ENCODE data around the gene RHD. TPM values are rescaled to one million over a fixed set of nuclear protein-coding genes. Genes with fewer than 3 reads are reported as not detected.

Gene RHD
- total RNA-seq: under 0.01 TPM in 1 of 2 replicates, not detected in the other

DNA sequence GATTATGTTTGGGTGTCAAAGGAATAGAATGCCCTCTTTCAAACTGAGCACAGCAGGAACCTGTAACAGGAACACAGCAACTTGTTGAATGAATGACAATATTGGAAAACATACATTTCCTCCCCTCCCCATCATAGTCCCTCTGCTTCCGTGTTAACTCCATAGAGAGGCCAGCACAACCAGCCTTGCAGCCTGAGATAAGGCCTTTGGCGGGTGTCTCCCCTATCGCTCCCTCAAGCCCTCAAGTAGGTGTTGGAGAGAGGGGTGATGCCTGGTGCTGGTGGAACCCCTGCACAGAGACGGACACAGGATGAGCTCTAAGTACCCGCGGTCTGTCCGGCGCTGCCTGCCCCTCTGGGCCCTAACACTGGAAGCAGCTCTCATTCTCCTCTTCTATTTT, at the start of gene RHD:
TSS of gene RHD (plus strand) at position 272 of the 400 bp plus-strand sequence. CDS start at position 311, 39 bp downstream.

GRCh38 chr1:25232027-25232865, 40.1 kb upstream of the RHD start, which contains the start of gene SYF2:
TSS of gene SYF2 (minus strand) at chr1:25232502. CDS start at chr1:25232467, 35 bp downstream.

DNA sequence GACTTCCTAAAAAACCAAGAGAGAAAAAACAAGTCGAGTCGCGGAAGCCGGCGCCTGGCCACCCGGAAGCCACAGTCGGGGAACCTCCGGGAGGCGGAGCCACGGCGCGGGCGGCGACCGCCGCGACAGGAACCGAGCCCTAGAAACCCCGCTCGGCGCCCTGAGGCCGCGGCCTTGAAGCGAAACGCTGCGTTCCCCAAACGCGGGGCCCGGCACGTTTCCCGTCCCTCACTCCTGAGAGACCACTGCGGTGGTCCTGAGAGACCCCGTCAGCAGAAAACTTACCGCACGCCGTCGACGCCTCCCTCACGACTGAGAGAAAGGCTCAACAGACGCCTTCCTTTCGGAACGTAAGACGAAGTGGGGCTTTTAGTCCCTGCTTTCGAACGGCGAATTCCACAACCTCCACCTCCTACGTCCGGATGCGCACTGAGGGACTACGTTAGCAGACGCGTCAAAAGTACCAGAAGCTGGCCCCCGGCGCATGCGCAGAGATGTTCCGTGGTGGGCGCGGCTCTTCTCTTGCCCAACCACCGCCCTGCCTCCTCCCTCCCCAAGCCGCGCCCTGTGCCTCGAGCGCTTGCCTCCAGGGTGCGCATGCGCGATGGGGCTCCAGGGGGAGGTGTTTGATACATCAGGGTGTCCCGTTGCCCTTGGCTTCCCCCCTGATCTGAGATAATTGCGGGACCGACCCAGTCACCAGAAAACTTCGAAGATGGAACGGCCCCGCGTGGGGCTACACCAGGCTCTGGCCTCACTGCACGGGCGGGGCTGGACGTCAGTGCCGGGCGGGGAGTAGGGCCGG, 25.1 kb upstream of the RHD start, which contains the start of gene RSRP1:
TSS of gene RSRP1 (minus strand) at position 431 of the 805 bp plus-strand sequence. CDS start 491 bp downstream, outside the sequence.

DNA sequence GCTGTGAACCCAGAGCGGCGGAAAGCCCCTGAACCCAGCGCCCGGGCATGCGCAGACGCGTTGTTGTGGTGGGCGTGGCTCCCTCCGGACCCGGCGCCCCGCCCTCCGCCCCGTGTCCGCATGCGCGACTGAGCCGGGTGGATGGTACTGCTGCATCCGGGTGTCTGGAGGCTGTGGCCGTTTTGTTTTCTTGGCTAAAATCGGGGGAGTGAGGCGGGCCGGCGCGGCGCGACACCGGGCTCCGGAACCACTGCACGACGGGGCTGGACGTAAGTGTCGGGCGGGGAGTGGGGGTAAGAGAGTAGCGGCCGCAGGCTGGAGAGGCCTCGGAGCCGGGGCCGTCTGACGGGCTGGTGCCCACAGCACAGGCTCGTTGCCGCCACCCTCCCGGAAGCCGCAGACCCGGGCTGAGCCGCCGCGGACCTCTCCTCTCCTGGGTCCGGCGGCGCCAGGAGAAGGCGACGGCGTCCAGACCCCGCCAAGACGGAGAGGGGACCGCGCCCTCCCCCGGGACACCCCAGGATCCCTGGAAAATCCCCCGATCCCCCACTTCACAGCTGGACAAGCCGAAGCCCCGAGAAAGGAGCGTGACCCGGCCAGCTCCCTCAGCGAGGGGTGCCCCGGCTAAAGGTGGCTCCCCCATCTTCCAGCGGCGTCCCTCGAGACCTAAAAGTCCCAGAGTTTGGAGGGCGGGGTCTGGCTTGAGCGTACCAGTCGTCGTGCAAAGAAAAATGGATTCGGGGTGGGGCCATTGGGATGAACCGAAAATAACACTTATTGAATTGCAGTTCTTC, 66.1 kb downstream of the RHD start, which contains the start of gene TMEM50A:
TSS of gene TMEM50A (plus strand) at position 147 of the 794 bp plus-strand sequence. CDS start 2,153 bp downstream, outside the sequence.

Other genes starting within 250 kb of the RHD start
- gene SYF2, start 40.0 kb upstream of the RHD start, total RNA-seq: 21.0 and 30.6 TPM in 2 replicates
- 40.0 and 49.6 TPM in 2 replicates for gene RSRP1, start 25.1 kb upstream of the RHD start, total RNA-seq
- 73.1 and 80.4 TPM in 2 replicates for gene TMEM50A, start 65.8 kb downstream of the RHD start, total RNA-seq
- gene RHCE, start 148.3 kb downstream of the RHD start, total RNA-seq: 0.15 and 0.50 TPM in 2 replicates
- gene MACO1, start 158.4 kb downstream of the RHD start, total RNA-seq: 7.9 and 8.9 TPM in 2 replicates

Measured in bronchus fibroblast of lung (primary cell).